GM21786 (cell line): ENCODE data around the gene PFN1.

ENCODE experiments used
- ATAC-seq: cut with Tn5 transposase; IDR thresholded peaks from one replicate; pipeline ENCODE4 v1.9.1; 2021; ENCODE audit not compliant: unreplicated experiment

Gene PFN1

GRCh38 chr17:4967539-4968485 lies 19.5 kb upstream of the PFN1 start, which contains the start of gene SPAG7:
TSS of gene SPAG7 (minus strand) at chr17:4967817. CDS start at chr17:4967804, 13 bp downstream.
- peak; percentile 56 for ATAC-seq

- ATAC-seq, result peak; percentile 85
Measured at GRCh38 chr17:4966844-4967538, 18.7 kb upstream of the PFN1 start.

- no peak for ATAC-seq
Measured at GRCh38 chr17:4965311-4965986, 17.1 kb upstream of the PFN1 start.

- no peak for ATAC-seq
Measured at GRCh38 chr17:4960279-4960922, 12.1 kb upstream of the PFN1 start.

- ATAC-seq, result no peak
Measured at GRCh38 chr17:4959261-4959965, 11.1 kb upstream of the PFN1 start.

- no peak for ATAC-seq
Measured at GRCh38 chr17:4958102-4958501, 9.8 kb upstream of the PFN1 start.

GRCh38 chr17:4956493-4957061 lies 8.2 kb upstream of the PFN1 start:
- no peak for ATAC-seq

- no peak for ATAC-seq
Measured at GRCh38 chr17:4955091-4955490, 6.8 kb upstream of the PFN1 start.

GRCh38 chr17:4953451-4953961 lies 5.2 kb upstream of the PFN1 start:
- ATAC-seq, result no peak

GRCh38 chr17:4951486-4951885 lies 3.2 kb upstream of the PFN1 start:
- no peak for ATAC-seq

GRCh38 chr17:4950746-4951204 lies 2.4 kb upstream of the PFN1 start, which contains the start of gene ENO3:
TSS of gene ENO3 (plus strand) at chr17:4951119. CDS start at chr17:4951830, 711 bp downstream.
- ATAC-seq, result no peak

- no peak for ATAC-seq
Measured at GRCh38 chr17:4950075-4950745, 1.9 kb upstream of the PFN1 start.

- ATAC-seq, result no peak
Measured at GRCh38 chr17:4949321-4950074, 1.2 kb upstream of the PFN1 start.

GRCh38 chr17:4948931-4949320 lies 596 bp upstream of the PFN1 start:
- ATAC-seq, result no peak

GRCh38 chr17:4947411-4948165 lies 742 bp downstream of the PFN1 start:
- ATAC-seq, result no peak

GRCh38 chr17:4947010-4947410 lies 1.3 kb downstream of the PFN1 start:
- no peak for ATAC-seq

- ATAC-seq, result no peak
Measured at GRCh38 chr17:4946312-4946976, 1.9 kb downstream of the PFN1 start.
